Measurements from ENCODE around the gene SLC31A2.

GRCh38 chr9:113192455-113192854 lies 41.6 kb downstream of the SLC31A2 start:
- TF ChIP-seq CTCF (tag by site-specific recombination; IDR thresholded peaks at IDR 0.05): no peak
- no peak for TF ChIP-seq ZNF670 (tag by site-specific recombination; IDR thresholded peaks at IDR 0.05; ENCODE audit: low read depth)
- TF ChIP-seq ZNF302 (tag by site-specific recombination; IDR thresholded peaks at IDR 0.05; ENCODE audit: low read depth): no peak
- TF ChIP-seq ZNF23 (tag by site-specific recombination; IDR thresholded peaks at IDR 0.05; ENCODE audit: borderline replicate concordance): no peak
- no peak for TF ChIP-seq ZNF530 (tag by site-specific recombination; IDR thresholded peaks at IDR 0.05; ENCODE audit: low read depth)
- TF ChIP-seq ZFHX2 (tag by site-specific recombination; conservative IDR thresholded peaks at IDR 0.05): no peak
- TF ChIP-seq ZNF341 (tag by site-specific recombination; IDR thresholded peaks at IDR 0.05; ENCODE audit: low read depth): no peak
- no peak for TF ChIP-seq INSM2 (tag by site-specific recombination; IDR thresholded peaks at IDR 0.05)
- no peak for TF ChIP-seq GLI4 (tag by site-specific recombination; IDR thresholded peaks at IDR 0.05)
- no peak for TF ChIP-seq ZNF639 (tag by site-specific recombination; IDR thresholded peaks at IDR 0.05)

Data from HEK293 (cell line).